ENCODE data around the gene ADM.

The ADM gene

DNA sequence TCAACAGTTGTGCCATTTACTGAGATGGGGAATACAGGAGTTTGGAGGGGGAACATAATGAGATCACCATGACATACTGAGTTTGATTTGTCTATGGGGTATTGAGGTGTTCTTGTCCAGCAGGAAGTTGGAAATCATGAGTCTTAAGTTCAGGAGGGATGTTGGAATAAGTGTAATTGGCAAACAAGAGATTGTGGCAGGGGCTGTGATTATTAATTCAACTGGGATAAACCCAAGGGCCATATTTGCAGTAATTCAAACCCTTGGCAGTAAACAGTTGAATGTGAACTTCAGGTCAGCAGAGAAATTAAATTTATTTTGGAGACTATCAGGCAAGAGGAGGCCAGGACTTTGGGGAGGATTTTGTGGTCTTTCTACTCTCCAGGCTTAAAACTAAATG, 33.4 kb downstream of the ADM start:
- no peak overlapping the region for H3K4me3 Mint-ChIP-seq
- H3K27me3 Mint-ChIP-seq (ENCODE audit: low read depth, poor library complexity): peaks cover 11% of the 10 kb centered on the region
- H3K27ac Mint-ChIP-seq: no peak overlapping the region
- peaks cover 9% of the 10 kb centered on the region for H3K9me3 Mint-ChIP-seq
- H3K4me1 Mint-ChIP-seq: no peaks in the 10 kb centered on the region
- no peak for DNase-seq
- H3K36me3 Mint-ChIP-seq (ENCODE audit: low read depth): no peaks in the 10 kb centered on the region
- TF ChIP-seq, protein P1, sequence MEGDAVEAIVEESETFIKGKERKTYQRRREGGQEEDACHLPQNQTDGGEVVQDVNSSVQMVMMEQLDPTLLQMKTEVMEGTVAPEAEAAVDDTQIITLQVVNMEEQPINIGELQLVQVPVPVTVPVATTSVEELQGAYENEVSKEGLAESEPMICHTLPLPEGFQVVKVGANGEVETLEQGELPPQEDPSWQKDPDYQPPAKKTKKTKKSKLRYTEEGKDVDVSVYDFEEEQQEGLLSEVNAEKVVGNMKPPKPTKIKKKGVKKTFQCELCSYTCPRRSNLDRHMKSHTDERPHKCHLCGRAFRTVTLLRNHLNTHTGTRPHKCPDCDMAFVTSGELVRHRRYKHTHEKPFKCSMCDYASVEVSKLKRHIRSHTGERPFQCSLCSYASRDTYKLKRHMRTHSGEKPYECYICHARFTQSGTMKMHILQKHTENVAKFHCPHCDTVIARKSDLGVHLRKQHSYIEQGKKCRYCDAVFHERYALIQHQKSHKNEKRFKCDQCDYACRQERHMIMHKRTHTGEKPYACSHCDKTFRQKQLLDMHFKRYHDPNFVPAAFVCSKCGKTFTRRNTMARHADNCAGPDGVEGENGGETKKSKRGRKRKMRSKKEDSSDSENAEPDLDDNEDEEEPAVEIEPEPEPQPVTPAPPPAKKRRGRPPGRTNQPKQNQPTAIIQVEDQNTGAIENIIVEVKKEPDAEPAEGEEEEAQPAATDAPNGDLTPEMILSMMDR (IDR thresholded peaks at IDR 0.05): no peak

DNA sequence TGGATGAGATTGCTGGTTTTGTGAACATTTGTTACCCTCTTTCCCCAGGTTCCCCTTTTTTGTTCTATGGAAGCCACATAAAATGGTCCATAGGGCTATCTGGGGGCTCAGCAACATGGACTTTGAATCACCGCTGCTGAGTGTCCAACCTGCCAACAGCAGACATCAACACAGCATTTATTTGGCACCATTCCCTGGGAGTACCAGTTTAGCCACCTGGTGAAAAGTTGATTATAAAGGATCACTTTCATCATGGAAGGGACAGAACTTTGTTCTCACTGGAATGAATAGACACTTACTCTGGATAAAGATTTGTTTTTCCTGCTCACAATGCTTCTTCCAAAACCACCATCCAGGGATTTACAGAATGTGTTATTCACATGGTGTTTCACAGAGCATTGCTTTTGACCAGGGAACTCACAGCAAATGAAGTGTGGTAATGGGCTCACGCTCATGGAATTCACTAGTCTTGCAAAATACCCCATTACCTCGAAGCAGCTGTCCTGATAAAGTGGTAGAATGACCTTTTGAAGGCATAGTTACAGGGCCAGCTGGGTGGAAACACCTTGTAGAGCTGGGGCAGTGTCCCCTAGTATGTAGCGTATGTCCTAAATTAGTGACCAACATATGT, 43.9 kb downstream of the ADM start:
- Mint-ChIP-seq H3K4me1 (peaks cover 19% of the 10 kb centered on the region), H3K27me3 (ENCODE audit: low read depth, poor library complexity) (peaks cover 38% of the 10 kb centered on the region), H3K4me3 (no peak overlapping the region), H3K27ac (no peak overlapping the region), H3K9me3 (no peaks in the 10 kb centered on the region), H3K36me3 (ENCODE audit: low read depth) (no peaks in the 10 kb centered on the region)
- no peak for DNase-seq
- TF ChIP-seq, protein P1 (IDR thresholded peaks at IDR 0.05): no peak

DNA sequence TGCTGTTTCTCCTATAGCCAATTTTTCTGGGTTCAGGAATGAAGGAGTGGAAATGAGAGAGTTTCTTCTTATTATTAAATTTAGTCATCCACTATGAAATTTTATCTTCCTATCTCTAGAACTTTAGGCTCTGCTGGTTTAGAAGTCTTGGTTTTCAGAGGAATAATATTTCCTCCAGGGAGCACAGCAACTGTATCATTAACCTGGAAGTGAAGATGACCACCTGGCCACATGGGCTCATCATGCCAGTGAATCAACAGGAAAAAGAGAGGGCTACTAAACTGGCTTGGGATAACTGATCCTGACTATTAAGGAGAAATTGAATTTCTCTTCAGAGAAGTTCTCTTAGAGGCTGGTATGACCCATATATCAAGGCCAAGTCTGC, 44.4 kb downstream of the ADM start:
- Mint-ChIP-seq H3K27me3 (ENCODE audit: low read depth, poor library complexity) (peaks cover 40% of the 10 kb centered on the region), H3K36me3 (ENCODE audit: low read depth) (no peaks in the 10 kb centered on the region), H3K27ac (no peak overlapping the region), H3K4me3 (no peak overlapping the region), H3K4me1 (peaks cover 19% of the 10 kb centered on the region), H3K9me3 (no peaks in the 10 kb centered on the region)
- no peak for DNase-seq
- TF ChIP-seq, protein P1 (IDR thresholded peaks at IDR 0.05): no peak

DNA sequence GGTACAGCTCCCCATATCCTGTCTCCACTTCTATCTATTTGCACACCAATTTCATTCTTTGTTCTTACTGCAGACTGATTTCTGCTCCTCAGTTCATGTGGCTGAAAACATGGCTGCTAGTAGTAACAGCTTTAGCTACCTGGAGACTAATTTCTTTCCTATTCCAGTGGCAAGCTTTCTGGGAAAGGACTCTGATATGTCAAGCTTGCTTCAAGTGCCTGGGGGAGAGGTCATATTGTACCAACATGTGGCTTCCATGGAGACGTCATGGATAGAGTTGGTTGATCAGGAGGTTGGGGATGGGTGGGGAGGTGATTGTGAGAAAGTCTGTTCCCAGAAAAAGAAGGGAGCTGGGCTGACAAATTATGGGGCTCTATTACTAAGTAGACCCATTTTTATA, 44.9 kb downstream of the ADM start:
- DNase-seq: no peak
- peaks cover 19% of the 10 kb centered on the region for H3K4me1 Mint-ChIP-seq
- H3K9me3 Mint-ChIP-seq: no peaks in the 10 kb centered on the region
- no peak overlapping the region for H3K4me3 Mint-ChIP-seq
- peaks cover 40% of the 10 kb centered on the region for H3K27me3 Mint-ChIP-seq (ENCODE audit: low read depth, poor library complexity)
- no peak overlapping the region for H3K27ac Mint-ChIP-seq
- TF ChIP-seq, protein P1 (IDR thresholded peaks at IDR 0.05): no peak
- H3K36me3 Mint-ChIP-seq (ENCODE audit: low read depth): no peaks in the 10 kb centered on the region

DNA sequence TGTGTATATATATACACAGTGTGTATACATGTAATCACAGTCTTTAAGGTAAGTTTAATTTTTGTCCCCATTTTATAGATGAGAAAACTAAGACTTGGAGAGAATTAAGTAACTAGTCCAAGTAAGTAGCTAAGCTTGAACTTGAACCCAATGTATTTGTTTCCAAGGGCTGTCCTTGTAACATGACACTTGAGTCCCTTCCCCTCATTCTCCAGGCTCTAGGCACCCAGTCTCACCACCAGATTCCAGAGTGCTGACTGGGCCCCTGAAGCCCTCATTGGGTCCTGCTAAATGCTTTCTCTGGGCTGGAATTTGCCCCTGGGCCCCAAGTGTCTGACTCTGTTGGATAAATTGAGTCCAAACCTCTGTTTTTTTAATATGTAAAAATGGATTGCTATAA, 45.5 kb downstream of the ADM start:
- Mint-ChIP-seq H3K9me3 (no peaks in the 10 kb centered on the region), H3K4me3 (no peak overlapping the region), H3K4me1 (peaks cover 19% of the 10 kb centered on the region), H3K27ac (no peak overlapping the region), H3K36me3 (ENCODE audit: low read depth) (no peaks in the 10 kb centered on the region), H3K27me3 (ENCODE audit: low read depth, poor library complexity) (peaks cover 42% of the 10 kb centered on the region)
- TF ChIP-seq, protein P1 (IDR thresholded peaks at IDR 0.05): no peak
- no peak for DNase-seq

DNA sequence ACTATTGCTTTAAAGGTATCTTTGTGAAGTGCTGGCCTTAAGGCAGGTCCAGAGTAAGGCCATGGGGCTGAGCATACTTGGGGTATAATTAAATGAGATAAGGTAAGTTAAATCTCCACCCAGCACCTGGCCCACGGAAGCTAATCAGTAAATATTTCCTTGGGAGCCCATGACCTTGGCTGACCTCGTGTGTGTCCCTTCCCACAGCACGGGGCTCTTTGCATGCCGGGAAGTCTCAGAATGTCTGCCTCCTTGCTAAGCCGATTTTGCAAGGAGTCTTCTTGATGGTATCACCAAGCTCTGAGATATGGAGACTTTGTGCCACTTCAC, 46.5 kb downstream of the ADM start:
- TF ChIP-seq, protein P1 (IDR thresholded peaks at IDR 0.05): no peak
- H3K4me3 Mint-ChIP-seq: no peak overlapping the region
- peaks cover 19% of the 10 kb centered on the region for H3K4me1 Mint-ChIP-seq

More for the DNA sequence above, 46.5 kb downstream of the ADM start:
- no peaks in the 10 kb centered on the region for H3K9me3 Mint-ChIP-seq
- H3K27ac Mint-ChIP-seq: no peak overlapping the region
- H3K27me3 Mint-ChIP-seq (ENCODE audit: low read depth, poor library complexity): peaks cover 53% of the 10 kb centered on the region
- no peaks in the 10 kb centered on the region for H3K36me3 Mint-ChIP-seq (ENCODE audit: low read depth)
- no peak for DNase-seq

Data from nephron progenitor cell (in vitro differentiated cells).